Breast epithelium (tissue), 3 donors: ENCODE data around the gene SGTA.

Experiments used
- POLR2A ChIP-seq: fragments of 450-650 bp; IDR thresholded peaks from one replicate; pipeline ENCODE4 v1.6.1; 2016; ENCODE audit warnings: antibody characterized with exemption, mild to moderate bottlenecking, moderate library complexity
- TF ChIP-seq, protein P1 (sequence below), 3 donors: fragments of 450-650 bp; IDR thresholded peaks; one replicate each; pipeline ENCODE4 v1.5.1; 2016 to 2017; ENCODE audit warnings: antibody characterized with exemption in 3 of 3, mild to moderate bottlenecking in 3 of 3, moderate library complexity in 3 of 3

DNA sequence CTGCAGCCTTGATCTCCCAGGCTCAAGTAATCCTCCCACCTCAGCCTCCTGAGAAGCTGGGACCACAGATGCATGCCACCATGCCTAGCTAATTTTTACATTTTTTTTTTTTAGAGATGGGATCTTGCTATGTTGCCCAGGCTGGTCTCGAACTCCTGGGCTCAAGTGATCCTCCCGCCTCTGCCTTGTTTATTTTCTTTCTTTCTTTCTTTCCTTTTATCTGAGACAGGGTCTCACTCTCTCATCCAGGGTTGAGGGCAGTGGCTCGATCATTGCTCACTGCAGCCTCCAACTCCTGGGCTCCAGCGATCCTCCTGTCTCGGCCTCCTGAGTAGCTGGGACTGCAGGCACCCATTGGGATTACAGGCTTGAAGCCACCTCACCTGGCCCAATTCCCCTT is 76.8 kb downstream of the SGTA start:
- no peak for TF ChIP-seq POLR2A
- TF ChIP-seq, protein P1, sequence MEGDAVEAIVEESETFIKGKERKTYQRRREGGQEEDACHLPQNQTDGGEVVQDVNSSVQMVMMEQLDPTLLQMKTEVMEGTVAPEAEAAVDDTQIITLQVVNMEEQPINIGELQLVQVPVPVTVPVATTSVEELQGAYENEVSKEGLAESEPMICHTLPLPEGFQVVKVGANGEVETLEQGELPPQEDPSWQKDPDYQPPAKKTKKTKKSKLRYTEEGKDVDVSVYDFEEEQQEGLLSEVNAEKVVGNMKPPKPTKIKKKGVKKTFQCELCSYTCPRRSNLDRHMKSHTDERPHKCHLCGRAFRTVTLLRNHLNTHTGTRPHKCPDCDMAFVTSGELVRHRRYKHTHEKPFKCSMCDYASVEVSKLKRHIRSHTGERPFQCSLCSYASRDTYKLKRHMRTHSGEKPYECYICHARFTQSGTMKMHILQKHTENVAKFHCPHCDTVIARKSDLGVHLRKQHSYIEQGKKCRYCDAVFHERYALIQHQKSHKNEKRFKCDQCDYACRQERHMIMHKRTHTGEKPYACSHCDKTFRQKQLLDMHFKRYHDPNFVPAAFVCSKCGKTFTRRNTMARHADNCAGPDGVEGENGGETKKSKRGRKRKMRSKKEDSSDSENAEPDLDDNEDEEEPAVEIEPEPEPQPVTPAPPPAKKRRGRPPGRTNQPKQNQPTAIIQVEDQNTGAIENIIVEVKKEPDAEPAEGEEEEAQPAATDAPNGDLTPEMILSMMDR (IDR thresholded peaks at IDR 0.05): no peak
